Stimulated activated CD8-positive, alpha-beta memory T cell treated with anti-CD3 and anti-CD28 coated beads, Interleukin-15, amount 100 ng/mL, for 48 hours (primary cell): ENCODE measurements around the gene TAC1.
"Not testable (repeated sequence)": the region's sequence is repeated elsewhere in the genome, so short reads cannot be mapped to it uniquely, and the experiment has no call there.

Source experiments
- DNase-seq, 2 donors: peaks; one replicate each; pipeline ENCODE4 v3.0.0-alpha.2; 2020; ENCODE audit warnings: low read depth in 2 of 2

The TAC1 gene, protein sequence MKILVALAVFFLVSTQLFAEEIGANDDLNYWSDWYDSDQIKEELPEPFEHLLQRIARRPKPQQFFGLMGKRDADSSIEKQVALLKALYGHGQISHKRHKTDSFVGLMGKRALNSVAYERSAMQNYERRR

DNA sequence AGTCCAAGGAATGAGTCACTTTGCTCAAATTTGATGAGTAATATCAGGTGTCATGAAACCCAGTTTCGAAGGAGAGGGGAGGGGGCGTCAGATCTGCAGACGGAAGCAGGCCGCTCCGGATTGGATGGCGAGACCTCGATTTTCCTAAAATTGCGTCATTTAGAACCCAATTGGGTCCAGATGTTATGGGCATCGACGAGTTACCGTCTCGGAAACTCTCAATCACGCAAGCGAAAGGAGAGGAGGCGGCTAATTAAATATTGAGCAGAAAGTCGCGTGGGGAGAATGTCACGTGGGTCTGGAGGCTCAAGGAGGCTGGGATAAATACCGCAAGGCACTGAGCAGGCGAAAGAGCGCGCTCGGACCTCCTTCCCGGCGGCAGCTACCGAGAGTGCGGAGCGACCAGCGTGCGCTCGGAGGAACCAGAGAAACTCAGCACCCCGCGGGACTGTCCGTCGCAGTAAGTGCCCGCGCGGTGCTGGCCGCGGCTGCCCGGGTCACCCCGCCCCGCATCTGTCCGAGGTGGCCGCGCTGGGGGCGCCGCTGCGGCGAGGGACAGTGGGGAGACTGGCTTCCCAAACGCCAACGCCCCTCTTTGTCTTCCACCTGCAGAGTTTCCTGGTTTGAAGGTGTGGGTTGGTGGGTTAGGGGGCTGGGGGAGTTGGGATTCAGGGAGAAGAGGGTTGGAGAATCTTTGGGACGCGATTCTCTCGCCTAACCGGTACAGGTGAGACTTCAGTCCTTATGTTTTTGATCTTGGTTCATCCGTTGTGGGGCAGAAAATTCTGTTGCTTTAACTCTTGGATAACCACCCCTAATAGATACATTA lies at the start of gene TAC1:
Gene TAC1, plus strand, starts transcription at position 351 of the 829 bp plus-strand sequence. CDS start 527 bp downstream, outside the sequence.
- DNase-seq = no peak

GRCh38 chr7:97685952-97686351 lies 45.9 kb upstream of the TAC1 start:
- DNase-seq = no peak

DNA sequence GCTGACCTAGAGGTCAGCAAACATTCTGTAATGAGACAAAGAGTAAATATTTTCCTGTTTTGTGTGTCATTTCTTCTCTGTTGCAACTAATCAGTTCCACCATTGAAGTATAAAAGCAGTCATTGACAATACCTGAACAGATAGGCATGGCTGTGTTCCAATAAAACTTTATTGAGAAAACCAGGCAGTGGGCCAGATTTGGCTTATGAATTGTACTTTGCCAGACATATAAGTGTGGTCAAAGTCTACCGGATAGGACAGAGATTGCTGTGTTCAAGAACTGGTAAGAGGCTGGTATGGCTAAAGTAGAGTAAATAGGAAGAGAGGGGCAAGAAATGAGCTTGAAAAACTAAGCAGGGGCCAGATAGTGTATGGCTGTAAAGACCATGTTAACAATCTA lies 38.3 kb upstream of the TAC1 start:
- DNase-seq = no peak

- DNase-seq = no peak
Observed at GRCh38 chr7:97694355-97694754, 37.5 kb upstream of the TAC1 start.

GRCh38 chr7:97697396-97697795 lies 34.5 kb upstream of the TAC1 start:
- no peak for DNase-seq

DNA sequence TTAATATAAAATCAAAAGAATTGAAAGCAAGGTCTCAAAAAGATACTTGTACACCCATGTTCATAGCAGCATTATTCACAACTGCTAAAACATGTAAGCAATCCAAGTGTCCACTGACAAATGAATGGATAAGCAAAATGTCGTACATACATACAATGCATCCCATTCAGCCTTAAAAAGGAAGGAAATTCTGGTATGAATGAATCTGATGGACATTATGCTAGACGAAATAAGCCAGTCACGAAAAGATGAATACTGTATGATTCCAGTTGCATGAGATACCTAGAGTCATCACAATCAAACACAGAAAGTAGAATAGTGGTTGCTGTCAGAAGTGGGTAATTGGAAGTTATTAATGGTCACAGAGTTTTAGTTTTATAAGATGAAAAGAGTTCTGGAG lies 9.5 kb upstream of the TAC1 start:
- DNase-seq = no peak

DNA sequence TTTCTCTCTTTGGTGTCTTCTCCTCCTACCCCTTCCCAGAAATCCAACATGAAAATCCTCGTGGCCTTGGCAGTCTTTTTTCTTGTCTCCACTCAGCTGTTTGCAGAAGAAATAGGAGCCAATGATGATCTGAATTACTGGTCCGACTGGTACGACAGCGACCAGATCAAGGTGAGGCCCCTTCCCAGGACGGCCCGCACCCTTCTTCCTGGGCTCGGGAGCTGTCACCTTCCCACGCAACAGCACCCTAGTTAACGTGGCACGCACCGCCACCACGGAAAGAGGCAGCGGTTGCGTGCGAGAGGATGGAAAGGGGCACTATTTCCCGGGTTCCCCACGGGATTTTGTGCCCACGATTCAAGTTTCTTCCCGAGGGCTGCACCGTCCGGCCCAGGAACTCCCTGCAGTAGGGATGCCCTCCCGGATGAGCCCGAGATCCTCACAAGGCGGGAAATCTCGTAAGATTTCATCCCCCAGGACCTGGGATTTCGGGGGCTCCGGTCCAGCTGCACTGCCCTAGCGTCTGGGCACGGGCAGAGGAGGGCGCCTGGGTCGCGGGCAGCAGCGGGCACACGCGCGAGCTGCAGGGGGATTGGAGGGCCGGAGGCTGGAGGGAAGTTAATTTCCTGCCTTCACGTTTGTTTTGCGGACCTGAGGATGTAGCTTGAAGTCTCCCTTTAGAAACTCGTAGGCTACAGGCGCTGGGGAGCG lies 834 bp downstream of the TAC1 start:
- no peak for DNase-seq

GRCh38 chr7:97733276-97734161 lies 1.6 kb downstream of the TAC1 start:
- DNase-seq = no peak

DNA sequence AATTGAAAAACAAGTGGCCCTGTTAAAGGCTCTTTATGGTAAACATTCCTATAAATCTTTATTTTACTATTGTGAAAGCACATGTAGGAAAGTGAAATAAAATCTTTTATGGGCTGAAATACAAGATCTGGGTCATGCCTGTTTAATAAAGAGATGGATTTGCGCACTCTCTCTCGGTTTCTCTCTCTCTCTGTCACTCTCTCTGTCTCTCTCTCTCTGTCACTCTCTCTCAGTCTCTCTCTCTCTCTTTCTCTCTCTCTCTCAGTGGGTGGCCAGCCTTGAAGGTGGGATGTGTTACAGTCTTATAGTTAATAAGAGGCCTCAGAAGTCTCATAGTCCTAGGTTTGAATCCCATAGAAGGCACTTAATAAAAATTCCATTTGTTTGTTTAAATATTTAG lies 2.4 kb downstream of the TAC1 start:
- no peak for DNase-seq

- no peak for DNase-seq
Observed at GRCh38 chr7:97735075-97735474, 3.2 kb downstream of the TAC1 start.

DNA sequence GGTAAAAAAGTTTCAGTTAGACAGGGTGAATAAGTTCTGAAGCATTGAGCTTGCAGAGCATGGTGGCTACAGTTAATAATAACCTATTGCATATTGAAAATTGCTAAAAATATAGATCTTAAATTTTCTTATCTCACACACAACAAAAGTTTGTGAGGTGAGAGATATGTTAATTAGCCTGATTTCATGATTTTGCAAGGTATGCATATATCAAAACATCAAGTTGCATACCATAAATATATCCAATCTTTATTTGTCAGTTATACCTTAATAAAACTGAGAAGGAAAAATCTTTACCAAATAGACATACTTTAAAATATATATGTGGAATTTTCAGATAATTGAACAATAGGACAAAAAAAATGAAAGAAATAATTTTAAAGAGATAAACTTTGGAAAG lies 16.6 kb downstream of the TAC1 start:
- no peak for DNase-seq

GRCh38 chr7:97751566-97751965 lies 19.7 kb downstream of the TAC1 start:
- DNase-seq = no peak

GRCh38 chr7:97752215-97752614 lies 20.3 kb downstream of the TAC1 start:
- no peak for DNase-seq

GRCh38 chr7:97757824-97758223 lies 25.9 kb downstream of the TAC1 start:
- DNase-seq = no peak

DNA sequence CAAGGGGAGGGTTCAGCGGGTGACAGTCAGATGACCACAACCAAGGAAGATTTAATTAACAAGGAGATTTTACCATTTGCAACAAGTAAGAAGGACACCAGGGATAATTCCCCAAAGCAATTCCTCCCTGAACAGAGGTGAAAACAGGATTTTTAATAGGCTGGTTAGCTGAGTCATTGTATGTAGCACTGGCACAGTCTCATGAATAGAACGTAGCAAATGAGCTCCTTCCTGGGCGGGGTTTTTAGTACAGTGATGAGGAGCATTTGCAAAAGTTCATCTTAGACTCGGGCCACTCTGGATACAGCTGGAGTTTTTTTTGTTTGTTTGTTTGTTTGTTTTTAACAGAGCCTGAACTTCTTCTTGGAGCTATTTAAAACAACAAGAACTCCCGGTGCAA lies 39.0 kb downstream of the TAC1 start:
- DNase-seq = no peak

GRCh38 chr7:97771576-97771975 lies 39.7 kb downstream of the TAC1 start:
- no peak for DNase-seq

DNA sequence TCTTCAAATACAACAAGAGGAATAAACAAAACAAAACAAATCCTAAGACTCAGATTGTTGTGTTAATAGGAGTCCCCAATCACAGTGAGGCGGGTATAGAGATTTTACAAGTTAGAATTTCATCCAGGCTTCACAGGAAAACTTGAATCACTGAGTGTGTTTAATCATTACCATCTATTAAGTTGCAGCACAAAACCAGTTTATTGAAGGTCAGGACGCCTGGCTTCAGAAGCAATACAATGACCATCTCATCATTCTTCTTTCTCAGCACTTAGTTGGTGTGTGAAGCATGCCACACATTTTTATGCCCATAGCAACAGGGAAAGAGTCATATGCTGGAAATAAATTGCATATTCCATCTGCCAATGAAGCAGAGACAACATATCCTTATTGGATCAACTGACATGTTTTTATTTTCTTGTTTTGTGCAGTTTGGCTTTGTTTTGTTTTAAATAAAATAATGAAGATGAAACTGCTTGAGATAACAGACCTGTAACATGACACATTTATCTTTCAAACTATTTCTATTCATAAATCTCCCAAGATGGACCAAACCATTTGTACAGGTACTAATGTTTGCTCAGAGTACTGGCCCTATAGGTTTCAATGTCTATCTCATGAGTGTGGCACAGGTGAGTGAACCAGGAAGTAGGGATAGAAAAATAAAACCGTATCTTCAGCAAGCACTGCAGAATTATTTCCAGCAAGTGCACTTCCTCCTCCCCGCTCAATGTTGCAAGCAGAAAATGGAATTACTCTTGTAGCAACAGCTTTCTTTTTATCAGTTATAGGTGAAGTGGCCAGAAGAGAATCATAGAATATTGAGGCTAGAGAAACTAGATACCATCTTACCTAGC lies 40.4 kb downstream of the TAC1 start:
- no peak for DNase-seq

- DNase-seq = not testable (repeated sequence)
Observed at GRCh38 chr7:97786398-97786797, 54.5 kb downstream of the TAC1 start.
